SIG-M5 (cell line): ENCODE data around the gene GBF1.

ENCODE experiments used
- DNase-seq: peaks from one replicate; lab custom pipeline; 2025; lab: John Stamatoyannopoulos, UW

GBF1 gene

GRCh38 chr10:102422545-102423129, 177.3 kb downstream of the GBF1 start:
- no peak for DNase-seq

GRCh38 chr10:102423372-102423968, 178.1 kb downstream of the GBF1 start:
- no peak for DNase-seq

- no peak for DNase-seq
These were observed 178.8 kb downstream of the GBF1 start for GRCh38 chr10:102424145-102424544.

- DNase-seq, result no peak
These were observed 179.6 kb downstream of the GBF1 start for GRCh38 chr10:102424916-102425315.

GRCh38 chr10:102425444-102425843, 180.1 kb downstream of the GBF1 start:
- DNase-seq, result no peak

GRCh38 chr10:102426803-102427287, 181.5 kb downstream of the GBF1 start:
- no peak for DNase-seq

GRCh38 chr10:102429468-102429867, 184.1 kb downstream of the GBF1 start:
- DNase-seq, result no peak

- no peak for DNase-seq
These were observed 186.3 kb downstream of the GBF1 start for GRCh38 chr10:102431452-102432124.
